Testis (tissue), 3 donors: ENCODE measurements around the gene CRYBB1. TPM values are rescaled to one million over a fixed set of nuclear protein-coding genes. Genes with fewer than 3 reads are reported as not detected.

ENCODE experiments used
- DNase-seq: peaks from one replicate; pipeline ENCODE4 v3.0.0-alpha.2; 2019
- H3K27ac ChIP-seq, 2 donors: fragments of 200-600 bp; sonication (generic); one replicate each; pipeline ENCODE4 v1.5.1; 2019
- H3K27me3 ChIP-seq: fragments of 200-600 bp; sonication (generic); one replicate; pipeline ENCODE4 v1.5.1; 2019
- H3K36me3 ChIP-seq: fragments of 200-600 bp; sonication (generic); one replicate; pipeline ENCODE4 v1.5.1; 2017; ENCODE audit warnings: low read depth; ENCODE audit errors: missing control alignments
- H3K4me1 ChIP-seq: fragments of 200-600 bp; sonication (generic); one replicate; pipeline ENCODE4 v1.5.1; 2019
- H3K4me3 ChIP-seq, 2 donors: fragments of 200-600 bp; sonication (generic); one replicate each; pipeline ENCODE4 v1.5.1; 2017 to 2019
- H3K9me3 ChIP-seq: fragments of 200-600 bp; sonication (generic); one replicate; pipeline ENCODE4 v1.5.1; 2017
- POLR2A ChIP-seq: fragments of 450-650 bp; IDR thresholded peaks from one replicate; pipeline ENCODE4 v1.6.1; 2017; ENCODE audit warnings: antibody characterized with exemption, mild to moderate bottlenecking, moderate library complexity
- WGBS, 2 donors: methylation state at CpG; one replicate each; pipeline ENCODE4 v1.1.5; 2018; 5-methylcytosine and 5-hydroxymethylcytosine counted together
- intact Hi-C: fragments of 100-400 bp; cut with DNase I; formaldehyde crosslinking; loops from one replicate; pipeline ENCODE4 v1.15.1; 2023; ENCODE audit warnings: low total_unique reads
- polyA plus RNA-seq: library from polyadenylated mRNA; stranded (reverse); fragments of 350-450 nt; fragmentation: Illumina TruSeq; extraction: RNeasy Lipid Tissue Mini Kit (QIAGEN cat#74804); gene quantifications from one replicate; pipeline ENCODE4 v1.2.3, GENCODE V29; 2014; ENCODE audit warnings: low read depth, low replicate concordance; ENCODE audit not compliant: insufficient read depth
- total RNA-seq, 2 donors: library from RNA; depleted of rRNA; stranded (reverse); fragments of >200 nt; gene quantifications; one replicate each; pipeline ENCODE4 v1.2.3, GENCODE V29; 2016
- TF ChIP-seq, protein P1 (sequence below), 3 experiments: fragments of 450-650 bp in 2 of 3; fragments of 200-600 bp in 1 of 3; sonication (generic) in 1 of 3; IDR thresholded peaks; one replicate each; pipeline ENCODE4 v1.5.1; 2016 to 2019; ENCODE audit warnings: antibody characterized with exemption in 3 of 3, mild to moderate bottlenecking in 2 of 3, moderate library complexity in 1 of 3

CRYBB1 gene
- total and polyA plus RNA-seq, 3 donors from 2014 or later, result 0.80 TPM; not detected in 2

DNA sequence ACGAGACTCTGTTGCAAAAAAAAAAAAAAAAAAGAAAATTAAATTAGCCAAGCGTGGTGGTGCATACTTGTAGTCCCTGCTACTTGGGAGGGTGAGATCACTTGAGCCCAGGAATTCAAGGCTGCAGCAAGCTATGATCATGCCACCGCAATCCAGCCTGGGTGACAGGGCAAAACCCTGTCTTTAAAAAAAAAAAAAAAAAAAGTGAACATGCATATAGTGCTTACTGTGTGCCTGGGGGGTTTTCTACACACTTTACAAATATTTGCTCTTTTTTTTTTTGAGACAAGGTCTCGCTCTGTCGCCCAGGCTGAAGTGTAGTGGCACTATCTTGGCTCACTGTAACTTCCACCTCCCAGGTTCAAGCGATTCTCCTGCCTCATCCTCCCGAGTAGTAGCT is 40.7 kb downstream of the CRYBB1 start:
- Histone ChIP-seq H3K4me3 (no peak overlapping the region), H3K4me1 (no peaks in the 10 kb centered on the region), H3K9me3 (no peaks in the 10 kb centered on the region), H3K27ac (no peak overlapping the region), H3K36me3 (no peaks in the 10 kb centered on the region), H3K27me3 (no peaks in the 10 kb centered on the region)
- TF ChIP-seq, protein P1, sequence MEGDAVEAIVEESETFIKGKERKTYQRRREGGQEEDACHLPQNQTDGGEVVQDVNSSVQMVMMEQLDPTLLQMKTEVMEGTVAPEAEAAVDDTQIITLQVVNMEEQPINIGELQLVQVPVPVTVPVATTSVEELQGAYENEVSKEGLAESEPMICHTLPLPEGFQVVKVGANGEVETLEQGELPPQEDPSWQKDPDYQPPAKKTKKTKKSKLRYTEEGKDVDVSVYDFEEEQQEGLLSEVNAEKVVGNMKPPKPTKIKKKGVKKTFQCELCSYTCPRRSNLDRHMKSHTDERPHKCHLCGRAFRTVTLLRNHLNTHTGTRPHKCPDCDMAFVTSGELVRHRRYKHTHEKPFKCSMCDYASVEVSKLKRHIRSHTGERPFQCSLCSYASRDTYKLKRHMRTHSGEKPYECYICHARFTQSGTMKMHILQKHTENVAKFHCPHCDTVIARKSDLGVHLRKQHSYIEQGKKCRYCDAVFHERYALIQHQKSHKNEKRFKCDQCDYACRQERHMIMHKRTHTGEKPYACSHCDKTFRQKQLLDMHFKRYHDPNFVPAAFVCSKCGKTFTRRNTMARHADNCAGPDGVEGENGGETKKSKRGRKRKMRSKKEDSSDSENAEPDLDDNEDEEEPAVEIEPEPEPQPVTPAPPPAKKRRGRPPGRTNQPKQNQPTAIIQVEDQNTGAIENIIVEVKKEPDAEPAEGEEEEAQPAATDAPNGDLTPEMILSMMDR (IDR thresholded peaks at IDR 0.05), result no peak
- TF ChIP-seq POLR2A, result no peak
- intact Hi-C loops, result no loop called here
- 89 to 94% methylated on average over 7 of the region's 7 CpGs for WGBS, 2 donors
- no peak for DNase-seq

- intact Hi-C loops, result no loop called here
- no peaks in the 10 kb centered on the region for H3K9me3 ChIP-seq
- 58 to 63% methylated on average over 8 of the region's 8 CpGs for WGBS, 2 donors
- no peaks in the 10 kb centered on the region for H3K36me3 ChIP-seq
- TF ChIP-seq POLR2A, result no peak
- TF ChIP-seq, protein P1 (IDR thresholded peaks at IDR 0.05), result no peak
- H3K27ac ChIP-seq, result no peak overlapping the region
- no peaks in the 10 kb centered on the region for H3K27me3 ChIP-seq
- H3K4me3 ChIP-seq, result no peak overlapping the region
- no peak for DNase-seq
- H3K4me1 ChIP-seq, result no peaks in the 10 kb centered on the region
Observed at GRCh38 chr22:26576026-26576680, 41.7 kb downstream of the CRYBB1 start.

- Histone ChIP-seq H3K4me3 (no peak overlapping the region), H3K4me1 (peaks cover 13% of the 10 kb centered on the region), H3K9me3 (no peaks in the 10 kb centered on the region), H3K27ac (no peak overlapping the region), H3K27me3 (no peaks in the 10 kb centered on the region), H3K36me3 (no peaks in the 10 kb centered on the region)
- 80 to 81% methylated on average over 7 of the region's 7 CpGs for WGBS, 2 donors
- TF ChIP-seq, protein P1 (IDR thresholded peaks at IDR 0.05), result no peak
- TF ChIP-seq POLR2A, result no peak
- intact Hi-C loops, result no loop called here
- DNase-seq, result no peak
Observed at GRCh38 chr22:26574001-26574723, 43.7 kb downstream of the CRYBB1 start.

DNA sequence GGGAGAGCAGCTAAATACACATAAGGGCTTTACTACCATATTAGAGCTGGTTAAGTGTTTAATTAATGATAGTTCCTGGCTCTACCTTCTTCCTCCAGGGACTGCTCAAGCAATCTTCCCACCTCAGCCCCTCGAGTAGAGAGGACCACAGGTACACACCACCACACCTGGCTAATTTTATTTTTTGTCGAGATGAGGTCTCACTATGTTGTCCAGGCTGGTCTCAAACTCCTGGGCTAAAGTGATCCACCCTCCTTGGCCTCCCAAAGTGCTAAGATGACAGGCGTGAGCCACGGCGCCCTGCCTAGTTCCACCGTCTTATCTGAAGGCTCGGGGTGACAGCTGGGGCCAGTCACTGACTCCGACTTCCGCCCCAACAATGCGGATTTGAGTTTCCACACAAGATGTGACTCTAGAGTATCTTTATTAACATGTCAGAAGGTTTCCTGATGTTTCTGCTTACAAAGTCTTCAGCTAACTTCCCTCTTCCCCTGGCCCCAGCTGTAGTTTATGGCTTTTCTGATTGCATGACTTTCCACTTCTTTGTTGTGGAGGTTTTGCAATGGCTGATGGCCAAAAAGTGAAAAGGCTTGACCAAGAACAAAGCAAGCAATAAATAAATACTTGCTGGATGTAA is 44.7 kb downstream of the CRYBB1 start:
- H3K27me3 ChIP-seq, result no peaks in the 10 kb centered on the region
- no peak overlapping the region for H3K4me3 ChIP-seq
- WGBS, 2 donors, result 70 to 77% methylated on average over 10 of the region's 10 CpGs
- H3K36me3 ChIP-seq, result no peaks in the 10 kb centered on the region
- DNase-seq, result no peak
- TF ChIP-seq POLR2A, result no peak
- TF ChIP-seq, protein P1 (IDR thresholded peaks at IDR 0.05), result no peak
- H3K27ac ChIP-seq, result no peak overlapping the region
- intact Hi-C loops, result no loop called here
- no peaks in the 10 kb centered on the region for H3K9me3 ChIP-seq
- peaks cover 13% of the 10 kb centered on the region for H3K4me1 ChIP-seq
